Naive B cell (primary cell): ENCODE results near the gene CD28. TPM values are rescaled to one million over a fixed set of nuclear protein-coding genes. Genes with fewer than 3 reads are reported as not detected.

Experiments
- ATAC-seq, 2 donors: fragments of 150-1000 bp; cut with Tn5 transposase; 2 replicates each; pipeline ENCODE4 v1.10.0; 2021; ENCODE audit warnings: low read depth in 2 of 2, mild to moderate bottlenecking in 2 of 2, moderate library complexity in 2 of 2
- DNase-seq: peaks from one replicate; pipeline ENCODE4 v3.0.0; 2022
- H3K27ac Mint-ChIP-seq, 6 donors: one replicate each; pipeline ENCODE4 v1.8.0; 2020 to 2022; ENCODE audit warnings: mild to moderate bottlenecking in 6 of 6, mixed read lengths in 6 of 6, moderate library complexity in 5 of 6, inconsistent platforms in 2 of 6
- H3K27me3 Mint-ChIP-seq, 3 donors: one replicate each; pipeline ENCODE4 v1.8.0; 2021 to 2022; ENCODE audit warnings: mixed read lengths in 3 of 3, mild to moderate bottlenecking in 1 of 3
- H3K36me3 Mint-ChIP-seq, 2 donors: one replicate each; pipeline ENCODE4 v1.8.0; 2020 to 2022; ENCODE audit warnings: mixed read lengths in 2 of 2, inconsistent platforms in 1 of 2, mild to moderate bottlenecking in 1 of 2
- H3K4me1 Mint-ChIP-seq, 3 donors: one replicate each; pipeline ENCODE4 v1.8.0; 2020 to 2022; ENCODE audit warnings: mixed read lengths in 3 of 3, inconsistent platforms in 1 of 3, mild to moderate bottlenecking in 1 of 3, moderate library complexity in 1 of 3
- H3K4me3 Mint-ChIP-seq, 8 donors: one replicate each; pipeline ENCODE4 v1.8.0; 2020 to 2022; ENCODE audit warnings: mild to moderate bottlenecking in 8 of 8, mixed read lengths in 8 of 8, moderate library complexity in 8 of 8, inconsistent platforms in 2 of 8
- H3K9me3 Mint-ChIP-seq, 7 donors: one replicate each; pipeline ENCODE4 v1.8.0; 2020 to 2022; ENCODE audit warnings: mixed read lengths in 7 of 7, mild to moderate bottlenecking in 5 of 7, inconsistent platforms in 2 of 7, moderate library complexity in 1 of 7
- polyA plus RNA-seq, 6 donors: library from polyadenylated mRNA; unstranded; fragments of 300-500 nt; fragmentation: Illumina TruSeq; gene quantifications; one replicate each; pipeline ENCODE4 v1.2.3, GENCODE V29; 2021; ENCODE audit warnings: low read depth in 6 of 6

Gene CD28
- polyA plus RNA-seq = under 1 TPM; 0.05 to 0.58 (median 0.16) TPM

DNA sequence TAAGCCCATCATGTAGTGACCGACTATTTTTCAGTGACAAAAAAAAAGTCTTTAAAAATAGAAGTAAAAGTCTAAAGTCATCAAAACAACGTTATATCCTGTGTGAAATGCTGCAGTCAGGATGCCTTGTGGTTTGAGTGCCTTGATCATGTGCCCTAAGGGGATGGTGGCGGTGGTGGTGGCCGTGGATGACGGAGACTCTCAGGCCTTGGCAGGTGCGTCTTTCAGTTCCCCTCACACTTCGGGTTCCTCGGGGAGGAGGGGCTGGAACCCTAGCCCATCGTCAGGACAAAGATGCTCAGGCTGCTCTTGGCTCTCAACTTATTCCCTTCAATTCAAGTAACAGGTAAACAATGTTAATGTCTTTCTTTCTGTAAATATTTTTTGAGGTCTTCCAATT, at the start of gene CD28:
Gene CD28 (plus strand): TSS at position 237 of the 400 bp plus-strand sequence. CDS start 58 bp downstream, at position 295.
- peaks cover 2 to 32% (median 17%) of the 10 kb centered on the region in 7 donors for H3K9me3 Mint-ChIP-seq
- ATAC-seq = peak; percentile 99
- H3K4me3 Mint-ChIP-seq = peak within 1 kb of the TSS; percentile 4 to 85 (median 46)
- peak within 1 kb of the TSS; percentile 39 to 92 (median 90) for H3K27ac Mint-ChIP-seq
- H3K27me3 Mint-ChIP-seq = peaks cover 38 to 49% (median 49%) of the 10 kb centered on the region in 3 donors
- H3K36me3 Mint-ChIP-seq = peaks cover 11 to 12% of the 10 kb centered on the region in 2 donors
- H3K4me1 Mint-ChIP-seq = peaks cover 16 to 19% (median 18%) of the 10 kb centered on the region in 3 donors
- peak; percentile 82 for DNase-seq

DNA sequence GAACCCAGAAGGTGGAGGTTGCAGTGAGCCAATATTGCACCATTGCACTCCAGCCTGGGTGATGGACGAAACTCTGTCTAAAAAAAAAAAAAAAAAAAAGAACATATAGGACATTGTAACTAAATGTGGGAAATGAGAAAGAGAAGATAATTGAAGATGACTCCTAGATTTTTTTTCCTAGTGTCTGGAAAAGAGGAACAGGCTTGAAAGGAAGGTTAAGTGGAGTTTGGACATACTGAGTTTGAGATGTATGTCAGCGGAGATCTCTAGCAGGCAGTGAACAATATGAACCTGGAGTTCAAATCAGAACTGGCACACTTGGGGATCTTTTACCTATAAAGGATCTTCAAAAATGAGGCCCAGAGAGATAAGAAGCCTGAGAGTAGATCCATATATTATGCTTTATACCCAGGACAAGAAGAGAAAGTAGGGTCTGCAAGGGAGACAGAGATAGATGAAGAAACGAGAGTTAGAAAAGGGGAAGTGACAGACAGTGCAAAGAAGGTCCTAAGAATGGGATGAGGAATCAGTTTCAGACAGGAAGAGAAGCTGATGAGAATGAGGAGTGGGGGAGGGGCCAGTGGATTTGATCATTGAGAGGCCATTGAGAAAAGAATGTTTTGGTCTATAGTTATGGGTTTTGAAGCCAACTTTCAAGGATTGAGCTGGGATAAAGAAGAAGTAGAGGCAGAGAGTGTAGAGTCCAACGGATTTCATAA, 46.9 kb upstream of the CD28 start:
- peaks cover 22 to 38% (median 35%) of the 10 kb centered on the region in 3 donors for H3K27me3 Mint-ChIP-seq
- ATAC-seq (peak; percentile 79 to 86), DNase-seq (peak; percentile 20)
- no peaks in the 10 kb centered on the region for H3K9me3 Mint-ChIP-seq
- H3K4me1 Mint-ChIP-seq = peaks cover 16 to 31% (median 18%) of the 10 kb centered on the region in 3 donors
- peak overlapping the region in 1 of 8 donors; percentile 39 for H3K4me3 Mint-ChIP-seq
- peak overlapping the region in 2 of 6 donors; percentile 60 to 88 for H3K27ac Mint-ChIP-seq
- no peaks in the 10 kb centered on the region for H3K36me3 Mint-ChIP-seq

DNA sequence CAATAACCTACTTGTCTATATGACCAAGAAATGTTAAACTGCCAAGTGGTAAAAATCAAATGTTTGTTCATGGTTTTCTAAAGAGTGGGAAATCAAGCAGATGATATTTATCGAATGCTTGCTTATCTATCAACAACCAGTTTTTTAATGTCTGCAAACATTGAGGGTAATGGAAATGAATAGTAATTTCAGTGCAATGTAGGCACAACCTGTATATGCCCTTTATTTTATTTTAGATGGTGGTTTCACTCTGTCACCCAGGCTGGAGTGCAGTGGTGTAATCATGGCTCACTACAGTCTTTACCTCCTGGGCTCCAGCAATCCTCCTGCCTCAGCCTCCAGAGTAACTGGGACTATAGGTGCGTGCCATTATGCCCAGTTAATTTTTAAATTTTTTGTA, 46.0 kb upstream of the CD28 start:
- H3K36me3 Mint-ChIP-seq = no peaks in the 10 kb centered on the region
- H3K9me3 Mint-ChIP-seq = no peaks in the 10 kb centered on the region
- H3K4me1 Mint-ChIP-seq = peaks cover 16 to 27% (median 18%) of the 10 kb centered on the region in 3 donors
- H3K27ac Mint-ChIP-seq = no peak overlapping the region
- DNase-seq (no peak), ATAC-seq (no peak)
- H3K4me3 Mint-ChIP-seq = no peak overlapping the region
- H3K27me3 Mint-ChIP-seq = peaks cover 12 to 36% (median 25%) of the 10 kb centered on the region in 3 donors

DNA sequence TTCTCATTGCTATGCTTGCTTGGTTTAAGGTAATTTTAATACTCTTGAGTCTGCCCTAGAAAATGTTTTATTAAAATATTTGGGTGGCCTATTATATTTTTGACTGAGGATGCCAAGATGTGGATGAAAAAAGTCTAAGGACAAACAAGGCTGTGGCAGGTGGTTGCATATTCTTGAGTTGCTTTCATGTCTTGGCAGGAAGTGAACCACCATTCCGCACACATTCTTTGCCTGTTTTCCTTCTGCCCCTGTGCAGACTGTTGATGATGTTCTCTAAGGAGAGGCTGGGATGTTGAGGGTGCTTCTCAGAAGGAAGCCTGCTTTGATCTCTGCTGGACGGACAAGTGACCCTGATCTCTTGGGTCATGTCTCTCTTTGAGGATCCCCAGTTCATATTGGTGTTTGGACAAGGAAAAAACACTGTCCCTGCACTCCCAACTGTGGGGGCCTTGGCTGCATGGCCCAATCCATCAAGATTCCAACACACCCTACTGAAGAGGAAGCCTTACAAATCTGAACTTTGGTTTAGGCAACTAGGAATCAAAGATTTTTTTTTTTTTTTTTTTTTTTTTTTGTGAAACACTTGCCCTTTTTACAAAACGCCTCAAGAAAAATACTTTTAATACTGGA, 45.0 kb upstream of the CD28 start:
- Mint-ChIP-seq H3K4me1 (peaks cover 15 to 26% (median 18%) of the 10 kb centered on the region in 3 donors), H3K27me3 (peaks cover 12 to 41% (median 31%) of the 10 kb centered on the region in 3 donors), H3K4me3 (no peak overlapping the region), H3K9me3 (no peaks in the 10 kb centered on the region), H3K27ac (no peak overlapping the region), H3K36me3 (no peaks in the 10 kb centered on the region)
- no peak for ATAC-seq
- DNase-seq = no peak

DNA sequence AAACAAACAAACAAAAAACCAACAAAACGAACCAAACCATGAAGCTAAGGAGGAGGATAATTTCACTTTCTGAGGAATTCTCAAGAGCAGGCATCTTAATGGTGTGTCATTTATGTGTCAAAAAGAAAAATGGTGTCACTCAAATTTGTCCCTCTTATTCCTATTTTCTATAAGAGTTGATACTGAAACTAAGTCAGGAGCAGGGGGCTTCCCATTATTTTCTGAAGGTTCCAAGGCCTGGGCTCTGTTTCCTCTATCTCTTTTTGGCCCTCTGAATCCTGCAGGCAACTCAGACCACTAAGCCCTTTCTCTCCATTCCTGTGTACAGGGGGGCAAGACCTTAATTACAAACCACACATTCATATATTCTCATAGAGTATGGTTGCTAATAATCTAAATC, 44.0 kb upstream of the CD28 start:
- no peak overlapping the region for H3K27ac Mint-ChIP-seq
- DNase-seq (no peak), ATAC-seq (no peak)
- peaks cover 8 to 17% (median 14%) of the 10 kb centered on the region in 3 donors for H3K4me1 Mint-ChIP-seq
- H3K27me3 Mint-ChIP-seq = peaks cover 15 to 39% (median 34%) of the 10 kb centered on the region in 3 donors
- H3K9me3 Mint-ChIP-seq = no peaks in the 10 kb centered on the region
- H3K36me3 Mint-ChIP-seq = no peaks in the 10 kb centered on the region
- no peak overlapping the region for H3K4me3 Mint-ChIP-seq

DNA sequence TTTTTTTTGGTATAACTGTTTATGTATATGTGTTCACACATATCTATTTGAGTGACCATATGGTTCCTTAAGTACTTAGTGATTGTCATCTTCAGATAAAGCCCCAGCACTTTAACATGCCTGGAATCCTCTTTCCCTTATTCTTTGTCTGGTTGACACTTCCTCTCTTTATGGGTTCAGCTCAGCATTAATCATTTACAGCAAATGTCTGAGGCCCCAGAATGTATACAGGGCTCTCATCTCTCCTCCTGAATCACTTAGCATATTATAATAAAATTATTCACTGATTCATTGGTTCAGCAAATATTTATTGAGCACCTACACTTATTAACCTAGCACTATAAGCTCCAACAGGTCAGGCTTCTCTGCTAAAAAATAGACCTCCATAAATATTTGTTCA, 43.5 kb upstream of the CD28 start:
- Mint-ChIP-seq H3K27me3 (peaks cover 14 to 42% (median 32%) of the 10 kb centered on the region in 3 donors), H3K27ac (no peak overlapping the region), H3K9me3 (no peaks in the 10 kb centered on the region), H3K4me3 (no peak overlapping the region), H3K4me1 (peaks cover 8 to 17% (median 14%) of the 10 kb centered on the region in 3 donors), H3K36me3 (no peaks in the 10 kb centered on the region)
- DNase-seq (no peak), ATAC-seq (no peak)

DNA sequence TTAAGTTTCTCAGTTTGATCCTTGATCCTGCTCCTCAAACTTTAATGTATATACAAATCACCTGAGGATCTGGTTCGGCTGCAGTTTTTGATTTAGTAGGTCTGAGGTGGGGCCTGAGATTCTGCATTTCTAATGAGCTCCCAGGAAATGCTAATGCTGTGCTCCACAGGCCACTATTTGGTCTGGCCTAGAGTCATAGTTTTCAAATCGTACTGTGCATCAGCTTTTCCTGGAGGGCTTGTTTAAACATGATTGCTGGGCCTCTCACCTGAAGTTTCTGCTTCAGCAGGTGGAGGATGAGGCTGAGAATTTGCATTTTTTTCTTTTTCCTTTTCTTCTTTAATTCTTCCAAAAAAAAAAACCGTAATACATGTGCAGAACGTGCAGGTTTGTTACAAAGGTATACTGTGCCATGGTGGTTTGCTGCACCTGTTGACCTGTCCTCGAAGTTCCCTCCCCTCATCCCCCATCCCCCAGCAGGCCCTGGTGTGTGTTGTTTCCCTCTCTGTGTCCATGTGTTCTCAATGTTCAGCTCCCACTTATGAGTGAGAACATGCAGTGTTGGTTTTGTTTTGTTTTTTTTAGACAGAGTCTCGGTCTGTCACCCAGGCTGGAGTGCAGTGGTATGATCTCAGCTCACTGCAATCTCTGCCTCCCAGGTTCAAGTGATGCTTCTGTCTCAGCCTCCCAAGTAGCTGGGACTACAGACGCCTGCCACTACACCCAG, 42.2 kb upstream of the CD28 start:
- Mint-ChIP-seq H3K36me3 (no peaks in the 10 kb centered on the region), H3K27me3 (peaks cover 5 to 40% (median 22%) of the 10 kb centered on the region in 3 donors), H3K4me1 (peaks cover 8 to 15% (median 8%) of the 10 kb centered on the region in 3 donors), H3K9me3 (no peaks in the 10 kb centered on the region), H3K4me3 (no peak overlapping the region), H3K27ac (peak overlapping the region in 1 of 6 donors; percentile 67)
- DNase-seq (no peak), ATAC-seq (no peak)

DNA sequence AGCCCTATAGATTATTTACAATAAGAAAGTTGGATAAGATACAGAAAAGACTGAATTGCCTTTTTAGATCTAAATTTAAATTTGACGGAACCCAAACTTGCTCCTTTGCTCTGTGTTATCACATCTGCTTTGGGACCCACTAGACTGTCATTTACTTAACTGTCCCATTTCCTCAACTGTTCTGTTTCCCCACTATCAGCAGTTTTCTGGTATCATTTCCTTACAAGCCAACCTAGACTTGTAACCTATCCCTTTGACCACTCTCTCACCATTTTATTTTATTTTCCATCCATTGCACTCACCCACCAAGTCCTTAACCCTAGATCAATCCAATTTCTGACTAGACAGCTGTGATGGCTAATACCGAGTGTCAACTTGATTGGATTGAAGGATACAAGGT, 38.6 kb upstream of the CD28 start:
- ATAC-seq (no peak), DNase-seq (no peak)
- no peaks in the 10 kb centered on the region for H3K4me1 Mint-ChIP-seq
- no peak overlapping the region for H3K27ac Mint-ChIP-seq
- H3K36me3 Mint-ChIP-seq = no peaks in the 10 kb centered on the region
- H3K9me3 Mint-ChIP-seq = peaks cover 0 to 4% (median 0%) of the 10 kb centered on the region in 7 donors
- H3K27me3 Mint-ChIP-seq = peaks cover 17 to 38% (median 25%) of the 10 kb centered on the region in 3 donors
- H3K4me3 Mint-ChIP-seq = no peak overlapping the region

DNA sequence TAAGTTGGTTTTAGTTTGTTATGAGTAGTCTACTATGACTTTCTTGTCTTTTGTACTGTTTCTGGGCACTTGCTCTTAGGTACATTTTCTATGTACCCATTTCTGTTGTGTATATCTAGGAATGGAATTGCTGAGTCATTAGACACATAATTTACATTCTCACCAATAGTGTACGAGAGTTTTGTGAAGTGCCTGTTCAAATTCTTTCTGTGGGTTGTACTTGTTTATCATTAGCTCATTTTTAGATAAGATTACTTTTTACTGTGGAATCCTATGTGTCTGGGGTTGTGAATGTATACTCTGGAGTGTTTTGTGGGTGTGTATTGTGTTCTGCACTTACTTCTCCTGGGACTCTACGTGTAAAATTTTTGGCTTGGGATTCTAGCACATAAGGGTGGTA, 36.6 kb upstream of the CD28 start:
- no peak overlapping the region for H3K4me3 Mint-ChIP-seq
- no peak for DNase-seq
- H3K4me1 Mint-ChIP-seq = peaks cover 0 to 9% (median 0%) of the 10 kb centered on the region in 3 donors
- H3K36me3 Mint-ChIP-seq = peaks cover 0 to 6% of the 10 kb centered on the region in 2 donors
- no peak overlapping the region for H3K27ac Mint-ChIP-seq
- H3K27me3 Mint-ChIP-seq = peaks cover 23 to 42% (median 34%) of the 10 kb centered on the region in 3 donors
- peaks cover 0 to 22% (median 6%) of the 10 kb centered on the region in 7 donors for H3K9me3 Mint-ChIP-seq
- no peak for ATAC-seq

DNA sequence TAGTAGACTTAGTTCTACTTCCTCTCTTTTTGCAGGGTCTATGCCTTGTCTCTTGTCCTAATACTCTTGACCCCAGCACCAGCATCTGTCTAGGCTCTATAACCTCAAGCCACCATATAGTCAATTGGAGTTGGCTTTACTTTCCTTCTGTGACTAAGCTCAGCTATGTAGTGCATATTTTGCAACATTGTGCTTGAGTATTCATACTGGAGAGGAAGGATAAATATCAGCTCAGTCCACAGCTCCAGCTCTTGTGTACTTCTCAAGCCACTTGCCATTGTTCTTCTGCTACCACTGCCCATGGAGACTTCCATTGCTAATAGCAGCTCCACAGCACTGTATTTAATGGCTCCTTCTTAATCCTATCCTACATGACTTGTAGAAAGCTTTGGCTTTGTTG, 35.5 kb upstream of the CD28 start:
- H3K27me3 Mint-ChIP-seq = peaks cover 32 to 45% (median 41%) of the 10 kb centered on the region in 3 donors
- peaks cover 0 to 6% of the 10 kb centered on the region in 2 donors for H3K36me3 Mint-ChIP-seq
- H3K4me1 Mint-ChIP-seq = peaks cover 0 to 9% (median 0%) of the 10 kb centered on the region in 3 donors
- ATAC-seq (no peak), DNase-seq (no peak)
- no peak overlapping the region for H3K27ac Mint-ChIP-seq
- H3K4me3 Mint-ChIP-seq = no peak overlapping the region
- peaks cover 0 to 22% (median 6%) of the 10 kb centered on the region in 7 donors for H3K9me3 Mint-ChIP-seq

DNA sequence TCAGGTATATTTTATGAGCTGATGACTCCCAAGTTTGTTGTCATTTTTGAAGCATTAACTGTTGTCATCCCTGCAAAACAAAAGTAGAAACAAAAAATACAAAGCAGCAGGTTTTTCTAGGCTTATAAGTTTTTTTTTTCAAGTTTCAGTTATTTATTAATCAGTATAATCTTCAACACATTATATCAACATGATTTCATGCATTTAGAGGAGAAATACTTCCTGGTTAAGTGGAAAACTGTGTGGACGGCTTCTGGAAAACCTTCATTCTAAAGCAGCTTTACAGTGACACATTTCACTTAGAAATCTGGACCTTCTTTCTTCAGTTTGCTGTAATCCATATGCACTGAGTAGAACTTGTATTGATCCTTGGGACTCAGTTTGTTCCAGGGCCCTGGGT, 34.6 kb upstream of the CD28 start:
- Mint-ChIP-seq H3K27ac (no peak overlapping the region), H3K4me3 (no peak overlapping the region), H3K9me3 (peaks cover 0 to 22% (median 6%) of the 10 kb centered on the region in 7 donors), H3K36me3 (peaks cover 0 to 6% of the 10 kb centered on the region in 2 donors), H3K4me1 (peaks cover 0 to 9% (median 0%) of the 10 kb centered on the region in 3 donors), H3K27me3 (peaks cover 32 to 47% (median 44%) of the 10 kb centered on the region in 3 donors)
- DNase-seq (no peak), ATAC-seq (no peak)

DNA sequence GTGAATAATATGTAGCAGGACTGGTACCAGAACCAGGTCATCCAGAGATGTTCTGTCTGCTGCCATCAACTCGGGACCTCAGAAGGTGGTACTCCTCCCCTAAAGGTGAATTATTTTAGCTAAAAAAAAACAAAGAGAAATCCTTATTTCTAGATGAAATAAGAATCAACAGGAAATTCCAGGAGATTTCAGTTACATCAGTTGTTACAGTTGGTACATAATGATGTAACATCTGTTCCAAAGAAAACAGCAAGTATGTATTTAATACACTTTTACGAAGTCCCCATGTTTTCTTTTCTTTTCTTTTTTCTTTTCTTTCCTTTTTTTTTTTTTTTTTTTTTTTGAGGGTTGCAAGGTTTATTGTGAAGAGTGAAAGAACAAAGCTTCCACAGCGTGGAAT, 33.6 kb upstream of the CD28 start:
- Mint-ChIP-seq H3K9me3 (peaks cover 0 to 22% (median 6%) of the 10 kb centered on the region in 7 donors), H3K4me3 (no peak overlapping the region), H3K36me3 (peaks cover 0 to 6% of the 10 kb centered on the region in 2 donors), H3K27ac (no peak overlapping the region), H3K4me1 (peaks cover 0 to 9% (median 0%) of the 10 kb centered on the region in 3 donors), H3K27me3 (peaks cover 32 to 53% (median 50%) of the 10 kb centered on the region in 3 donors)
- ATAC-seq (no peak), DNase-seq (no peak)

DNA sequence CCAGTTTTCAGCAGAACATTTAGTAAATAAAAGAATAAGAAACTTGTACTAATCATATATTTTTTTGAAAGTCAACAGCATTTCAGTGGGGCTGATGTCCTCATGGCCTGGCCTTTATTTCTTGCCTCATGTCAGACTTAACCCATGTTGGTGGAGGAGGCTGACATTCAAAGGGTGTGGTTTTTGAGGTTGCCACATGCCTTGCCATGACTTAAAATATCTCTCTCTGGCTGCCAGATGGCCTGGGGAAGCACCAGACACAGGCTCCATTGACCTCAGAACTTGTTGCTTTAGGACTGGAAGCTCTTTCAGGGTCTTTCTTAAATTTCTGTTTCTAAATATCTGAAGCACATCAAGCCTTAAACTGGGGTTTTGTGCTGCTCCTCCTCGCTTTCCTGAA, 32.5 kb upstream of the CD28 start:
- H3K36me3 Mint-ChIP-seq = peaks cover 3 to 13% of the 10 kb centered on the region in 2 donors
- DNase-seq (peak; percentile 7), ATAC-seq (peak in 1 of 2 donors; percentile 45)
- H3K9me3 Mint-ChIP-seq = peaks cover 2 to 22% (median 9%) of the 10 kb centered on the region in 7 donors
- no peak overlapping the region for H3K27ac Mint-ChIP-seq
- H3K4me1 Mint-ChIP-seq = peaks cover 0 to 9% (median 0%) of the 10 kb centered on the region in 3 donors
- no peak overlapping the region for H3K4me3 Mint-ChIP-seq
- H3K27me3 Mint-ChIP-seq = peaks cover 40 to 60% (median 56%) of the 10 kb centered on the region in 3 donors
